Upper lobe of left lung (tissue), 4 donors: Measurements from ENCODE around the gene MELK.

Experiments used
- CTCF ChIP-seq, 6 experiments: fragments of 450-650 bp in 4 of 6; fragments of 200-600 bp in 2 of 6; sonication (generic) in 2 of 6; IDR thresholded peaks; one replicate each; pipeline ENCODE4 v1.5.1; 2016 to 2019; ENCODE audit warnings: antibody characterized with exemption in 6 of 6
- EP300 ChIP-seq, 4 donors: sonication (generic); formaldehyde crosslinking; IDR thresholded peaks; one replicate each; pipeline ENCODE4 v1.5.1; 2017; ENCODE audit warnings: antibody characterized with exemption in 4 of 4, control low read depth in 2 of 4
- POLR2A ChIP-seq, 4 donors: fragments of 450-650 bp; IDR thresholded peaks; one replicate each; pipeline ENCODE4 v1.5.1; 2016 to 2017; ENCODE audit warnings: antibody characterized with exemption in 4 of 4, mild to moderate bottlenecking in 2 of 4

GRCh38 chr9:36559036-36559695 lies 13.5 kb upstream of the MELK start:
- TF ChIP-seq POLR2A (IDR thresholded peaks at IDR 0.05) (no peak), CTCF (IDR thresholded peaks at IDR 0.05) (no peak), EP300 (IDR thresholded peaks at IDR 0.05) (no peak)
